PC-3 (cell line): ENCODE results near the gene DHX16.
"Not testable (repeated sequence)": the region's sequence is repeated elsewhere in the genome, so short reads cannot be mapped to it uniquely, and the experiment has no call there.

Experiments
- EZH2 ChIP-seq: fragments of 300-600 bp; sonication (generic); IDR thresholded peaks from one replicate; pipeline ENCODE4 v1.6.1; 2017; ENCODE audit warnings: antibody characterized with exemption, mild to moderate bottlenecking, low read length; ENCODE audit not compliant: unreplicated experiment
- TF ChIP-seq, protein P1 (sequence below): fragments of 300-600 bp; sonication (generic); conservative IDR thresholded peaks from 2 replicates; pipeline ENCODE4 v1.5.1; 2017; ENCODE audit warnings: antibody characterized with exemption, low read depth, mild to moderate bottlenecking, low read length

GRCh38 chr6:30657922-30658321 is 14.9 kb downstream of the DHX16 start:
- TF ChIP-seq, protein P1, sequence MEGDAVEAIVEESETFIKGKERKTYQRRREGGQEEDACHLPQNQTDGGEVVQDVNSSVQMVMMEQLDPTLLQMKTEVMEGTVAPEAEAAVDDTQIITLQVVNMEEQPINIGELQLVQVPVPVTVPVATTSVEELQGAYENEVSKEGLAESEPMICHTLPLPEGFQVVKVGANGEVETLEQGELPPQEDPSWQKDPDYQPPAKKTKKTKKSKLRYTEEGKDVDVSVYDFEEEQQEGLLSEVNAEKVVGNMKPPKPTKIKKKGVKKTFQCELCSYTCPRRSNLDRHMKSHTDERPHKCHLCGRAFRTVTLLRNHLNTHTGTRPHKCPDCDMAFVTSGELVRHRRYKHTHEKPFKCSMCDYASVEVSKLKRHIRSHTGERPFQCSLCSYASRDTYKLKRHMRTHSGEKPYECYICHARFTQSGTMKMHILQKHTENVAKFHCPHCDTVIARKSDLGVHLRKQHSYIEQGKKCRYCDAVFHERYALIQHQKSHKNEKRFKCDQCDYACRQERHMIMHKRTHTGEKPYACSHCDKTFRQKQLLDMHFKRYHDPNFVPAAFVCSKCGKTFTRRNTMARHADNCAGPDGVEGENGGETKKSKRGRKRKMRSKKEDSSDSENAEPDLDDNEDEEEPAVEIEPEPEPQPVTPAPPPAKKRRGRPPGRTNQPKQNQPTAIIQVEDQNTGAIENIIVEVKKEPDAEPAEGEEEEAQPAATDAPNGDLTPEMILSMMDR, result not testable (repeated sequence)
- TF ChIP-seq EZH2, result not testable (repeated sequence)
